Panc1 (cell line): ENCODE data around the gene TECPR1. TPM values are rescaled to one million over a fixed set of nuclear protein-coding genes. Genes with fewer than 3 reads are reported as not detected.

Experiments
- ATAC-seq: fragments of 200-7000 bp; cut with Tn5 transposase; 2 replicates; pipeline ENCODE4 v1.9.1; 2020; ENCODE audit warnings: mild to moderate bottlenecking, moderate library complexity
- BruUV-seq: library from RNA; stranded (reverse); fragments of 400-500 nt; replicated peaks from 2 replicates; lab custom pipeline; 2021; lab: Mats Ljungman, UMichigan
- CTCF ChIA-PET: fragments of 300-600 bp; sonication (Branson Sonifier 250); formaldehyde crosslinking; loops from one replicate; lab custom pipeline; 2022; ENCODE audit warnings: antibody characterized with exemption; lab: Charles Lee
- POLR2A ChIA-PET: fragments of 300-600 bp; sonication (Branson Sonifier 250); formaldehyde crosslinking; loops from one replicate; lab custom pipeline; 2022; ENCODE audit warnings: antibody characterized with exemption; lab: Charles Lee
- DNase-seq: peaks from one replicate; pipeline ENCODE4 v3.0.0-alpha.2; 2010; ENCODE audit warnings: low read depth, low spot score
- H3K27ac ChIP-seq: 2 replicates; pipeline ENCODE4 v1.5.1; 2011; ENCODE audit warnings: mild to moderate bottlenecking, low read length, inconsistent platforms
- H3K27me3 ChIP-seq: fragments of 200-500 bp; sonication (Bioruptor generic); 2 replicates; pipeline ENCODE4 v1.6.0; 2014; ENCODE audit warnings: low read length, inconsistent platforms; ENCODE audit not compliant: control insufficient read depth, insufficient read depth
- H3K36me3 ChIP-seq: fragments of 200-500 bp; sonication (Bioruptor generic); 2 replicates; pipeline ENCODE4 v1.5.1; 2014; ENCODE audit warnings: inconsistent platforms, mild to moderate bottlenecking, low read length, moderate library complexity; ENCODE audit not compliant: control insufficient read depth, insufficient read depth
- H3K4me1 ChIP-seq: 2 replicates; pipeline ENCODE4 v1.5.1; 2011; ENCODE audit warnings: inconsistent platforms, mild to moderate bottlenecking, low read length, moderate library complexity; ENCODE audit not compliant: control insufficient read depth, insufficient read depth
- H3K4me3 ChIP-seq, 2 experiments: 2 replicates each; pipeline ENCODE4 v1.5.1; 2011 to 2012; ENCODE audit warnings: low read depth in 2 of 2, low read length in 2 of 2, mild to moderate bottlenecking in 2 of 2, inconsistent platforms in 1 of 2, moderate library complexity in 1 of 2
- H3K9me3 ChIP-seq: fragments of 200-500 bp; sonication (Bioruptor generic); 2 replicates; pipeline ENCODE4 v1.5.1; 2014; ENCODE audit warnings: low read depth, mild to moderate bottlenecking, inconsistent platforms, low read length, moderate library complexity; ENCODE audit not compliant: control insufficient read depth, insufficient read depth
- CTCF ChIP-seq: fragments of 450-650 bp; IDR thresholded peaks from 2 replicates; pipeline ENCODE4 v1.5.1; 2017; ENCODE audit warnings: mild to moderate bottlenecking
- POLR2AphosphoS5 ChIP-seq: IDR thresholded peaks from 2 replicates; pipeline ENCODE4 v1.6.1; 2012; ENCODE audit warnings: mild to moderate bottlenecking, low read depth, low read length, moderate library complexity
- REST ChIP-seq, 2 experiments: IDR thresholded peaks; 2 replicates each; pipeline ENCODE4 v1.6.1; 2011 to 2012; ENCODE audit warnings: low read depth in 2 of 2, control low read depth in 1 of 2, low read length in 1 of 2, mild to moderate bottlenecking in 1 of 2, moderate library complexity in 1 of 2; ENCODE audit not compliant: insufficient read depth in 1 of 2
- SIN3A ChIP-seq: IDR thresholded peaks from 2 replicates; pipeline ENCODE4 v1.6.1; 2012; ENCODE audit warnings: low read depth, mild to moderate bottlenecking, low read length, moderate library complexity, borderline replicate concordance; ENCODE audit not compliant: insufficient read depth
- TCF7L2 ChIP-seq: IDR thresholded peaks from 2 replicates; pipeline ENCODE4 v1.6.1; 2011; ENCODE audit warnings: mild to moderate bottlenecking, low read depth, low read length, inconsistent platforms
- in situ Hi-C: cut with HindIII; loops from 2 replicates; pipeline ENCODE4 v1.10.0; 2016; ENCODE audit warnings: low sequenced_read_pairs, low pct_unique_long_range_greater_than_20kb
- intact Hi-C: fragments of 100-400 bp; cut with micrococcal nuclease; formaldehyde crosslinking; loops from one replicate; pipeline ENCODE4 v1.10.0; 2022; ENCODE audit not compliant: unreplicated experiment
- total RNA-seq: library from RNA; stranded (reverse); gene quantifications from one replicate; pipeline ENCODE4 v1.2.1, GENCODE V29; 2021; ENCODE audit not compliant: unreplicated experiment

Gene TECPR1
- total RNA-seq, 1 experiment from 2014 or later = 21.0 TPM

GRCh38 chr7:98212532-98213041 lies 39.4 kb downstream of the TECPR1 start:
- CTCF ChIA-PET = no interaction called here
- Histone ChIP-seq H3K4me1 (no peaks in the 10 kb centered on the region), H3K27ac (no peak overlapping the region), H3K36me3 (no peaks in the 10 kb centered on the region), H3K27me3 (no peaks in the 10 kb centered on the region), H3K4me3 (no peak overlapping the region), H3K9me3 (no peaks in the 10 kb centered on the region)
- ATAC-seq = no peak; the same call in 1 of the 2 replicates
- BruUV-seq = no TSS peak
- intact Hi-C loops (no loop called here), in situ Hi-C loops (no loop called here)
- no peak for TF ChIP-seq TCF7L2
- TF ChIP-seq POLR2AphosphoS5 = no peak
- no peak for TF ChIP-seq CTCF
- no peak for TF ChIP-seq SIN3A
- TF ChIP-seq REST (IDR thresholded peaks at IDR 0.05; ENCODE audit: insufficient read depth in 1 of 2, low read depth in 2 of 2, low read length in 1 of 2) = no peak
- POLR2A ChIA-PET = no interaction called here
- no peak for DNase-seq

GRCh38 chr7:98211676-98212531 lies 40.1 kb downstream of the TECPR1 start:
- H3K36me3 ChIP-seq = no peaks in the 10 kb centered on the region
- no peak overlapping the region for H3K27ac ChIP-seq
- DNase-seq (no peak), ATAC-seq (0 out of 2 replicates have a peak, but pooled peaks have one; percentile 4)
- in situ Hi-C loops = no loop called here
- H3K4me3 ChIP-seq = peak overlapping the region; percentile 20 to 27; a peak in 2 of 4 replicates
- TF ChIP-seq SIN3A (no peak), CTCF (no peak), REST (IDR thresholded peaks at IDR 0.05; ENCODE audit: insufficient read depth in 1 of 2, low read depth in 2 of 2, low read length in 1 of 2) (no peak)
- H3K9me3 ChIP-seq = no peaks in the 10 kb centered on the region
- intact Hi-C loops = no loop called here
- CTCF ChIA-PET = no interaction called here
- POLR2A ChIA-PET = no interaction called here
- no peaks in the 10 kb centered on the region for H3K27me3 ChIP-seq
- H3K4me1 ChIP-seq = no peaks in the 10 kb centered on the region
- BruUV-seq = no TSS peak
